A549 (cell line): ENCODE results near the gene MAP1LC3B2. TPM values are rescaled to one million over a fixed set of nuclear protein-coding genes. Genes with fewer than 3 reads are reported as not detected.

Experiments used
- ATAC-seq, 2 experiments: fragments of 200-7000 bp in 1 of 2; fragments of >200 bp in 1 of 2; cut with Nextera tagmentation in 1 of 2; cut with Tn5 transposase in 1 of 2; 3 replicates each; pipeline versions ENCODE4 v1.8.0 to v1.9.1; 2018 to 2020; ENCODE audit warnings: mild to moderate bottlenecking in 1 of 2, moderate library complexity in 1 of 2
- CTCF ChIA-PET: fragments of 300-600 bp; sonication (Branson Sonifier 250); formaldehyde crosslinking; extraction: SDS; loops from one replicate; lab custom pipeline; 2021; ENCODE audit warnings: antibody characterized with exemption, inconsistent platforms; lab: Yijun Ruan, JAX
- POLR2A ChIA-PET: fragments of 350-600 bp; formaldehyde crosslinking; extraction: SDS; loops from one replicate; lab custom pipeline; 2021; ENCODE audit warnings: antibody characterized with exemption, inconsistent platforms; lab: Yijun Ruan, JAX
- DNase-seq, 2 experiments: peaks; one replicate each; pipeline versions ENCODE4 v3.0.0 to v3.0.0-alpha.2; 2011 to 2016; ENCODE audit warnings: low read depth in 1 of 2, low spot score in 1 of 2
- FAIRE-seq: peaks from 2 replicates; lab custom pipeline; 2011; peaks lifted over from hg19 to GRCh38; lab: Jason Lieb, UNC
- H3K27ac ChIP-seq, 2 experiments: fragments of >200 bp; sonication (Bioruptor Twin); formaldehyde crosslinking; 3 replicates each; pipeline ENCODE4 v1.5.1; 2016 to 2017
- H3K4me1 ChIP-seq: fragments of >200 bp; sonication (Bioruptor Twin); formaldehyde crosslinking; 3 replicates; pipeline ENCODE4 v1.6.1; 2016
- H3K4me2 ChIP-seq: fragments of >200 bp; sonication (Bioruptor Twin); formaldehyde crosslinking; 3 replicates; pipeline ENCODE4 v1.6.1; 2016
- H3K4me3 ChIP-seq: fragments of >200 bp; sonication (Bioruptor Twin); formaldehyde crosslinking; 3 replicates; pipeline ENCODE4 v1.5.1; 2016
- H3K9me3 ChIP-seq: fragments of >200 bp; sonication (Bioruptor Twin); formaldehyde crosslinking; 3 replicates; pipeline ENCODE4 v1.6.1; 2016
- ATOH8 ChIP-seq: fragments of 250-450 bp; sonication (Bioruptor Pico); IDR thresholded peaks from 2 replicates; pipeline ENCODE4 v1.5.0; 2020; ENCODE audit warnings: low read depth, mild to moderate bottlenecking, moderate library complexity
- BCL3 ChIP-seq: fragments of >200 bp; sonication (Bioruptor Twin); formaldehyde crosslinking; IDR thresholded peaks from 3 replicates; pipeline ENCODE4 v1.6.1; 2016
- CEBPB ChIP-seq, 2 experiments: fragments of >200 bp in 1 of 2; sonication (Bioruptor Twin) in 1 of 2; formaldehyde crosslinking in 1 of 2; IDR thresholded peaks; 2 replicates each; pipeline ENCODE4 v1.6.1; 2012 to 2016
- CHD2 ChIP-seq: fragments of 150-350 bp; IDR thresholded peaks from 2 replicates; pipeline ENCODE4 v1.6.1; 2014; ENCODE audit warnings: low read length; ENCODE audit not compliant: partially characterized antibody
- CTCF ChIP-seq: fragments of >200 bp; sonication (Bioruptor Twin); formaldehyde crosslinking; IDR thresholded peaks from 3 replicates; pipeline ENCODE4 v1.5.1; 2016
- EHMT2 ChIP-seq: fragments of 200-600 bp; sonication (generic); IDR thresholded peaks from 2 replicates; pipeline ENCODE4 v1.6.1; 2016; ENCODE audit warnings: antibody characterized with exemption, low read depth, mild to moderate bottlenecking, moderate library complexity
- ELK1 ChIP-seq: fragments of 150-350 bp; IDR thresholded peaks from 2 replicates; pipeline ENCODE4 v1.6.1; 2014; ENCODE audit warnings: low read depth, mild to moderate bottlenecking, low read length
- EP300 ChIP-seq, 2 experiments: fragments of >200 bp; sonication (Bioruptor Twin); formaldehyde crosslinking; IDR thresholded peaks; 2 replicates in 1 of 2; 3 replicates in 1 of 2; pipeline ENCODE4 v1.6.1; 2016 to 2017
- FOSL2 ChIP-seq, 2 experiments: fragments of 450-650 bp in 1 of 2; fragments of >200 bp in 1 of 2; sonication (Bioruptor Twin) in 1 of 2; formaldehyde crosslinking; IDR thresholded peaks; 2 replicates each; pipeline versions ENCODE4 v1.5.0 to v1.6.1; 2016 to 2020; ENCODE audit warnings: mild to moderate bottlenecking in 1 of 2, moderate library complexity in 1 of 2
- FOXS1 ChIP-seq: fragments of 250-450 bp; sonication (Bioruptor Pico); IDR thresholded peaks from 2 replicates; pipeline ENCODE4 v1.5.0; 2020; ENCODE audit warnings: mild to moderate bottlenecking, moderate library complexity
- GATA3 ChIP-seq: IDR thresholded peaks from 2 replicates; pipeline ENCODE4 v1.6.1; 2012; ENCODE audit warnings: borderline replicate concordance
- HDAC2 ChIP-seq: fragments of 200-600 bp; sonication (generic); IDR thresholded peaks from 2 replicates; pipeline ENCODE4 v1.6.1; 2016
- HES2 ChIP-seq: fragments of >200 bp; sonication (Bioruptor Twin); formaldehyde crosslinking; IDR thresholded peaks from 2 replicates; pipeline ENCODE4 v1.6.1; 2016
- HEYL ChIP-seq: fragments of 250-450 bp; sonication (Bioruptor Pico); IDR thresholded peaks from 2 replicates; pipeline ENCODE4 v1.8.0; 2021; ENCODE audit warnings: mild to moderate bottlenecking, moderate library complexity
- HOXB13 ChIP-seq: fragments of 250-450 bp; sonication (Bioruptor Pico); IDR thresholded peaks from 2 replicates; pipeline ENCODE4 v1.5.0; 2020; ENCODE audit warnings: low read depth, mild to moderate bottlenecking, moderate library complexity
- JUNB ChIP-seq: fragments of >200 bp; sonication (Bioruptor Twin); formaldehyde crosslinking; IDR thresholded peaks from 2 replicates; pipeline ENCODE4 v1.6.1; 2016
- MAX ChIP-seq: IDR thresholded peaks from 2 replicates; pipeline ENCODE4 v1.6.1; 2012
- MYC ChIP-seq: IDR thresholded peaks from 2 replicates; pipeline ENCODE4 v1.6.1; 2012; ENCODE audit warnings: mild to moderate bottlenecking, inconsistent platforms, low read length, improper control_type of control experiment, borderline replicate concordance
- NFE2L2 ChIP-seq: fragments of 150-350 bp; conservative IDR thresholded peaks from 2 replicates; pipeline ENCODE4 v1.6.1; 2014; ENCODE audit warnings: low read length
- NR3C1 ChIP-seq: fragments of >200 bp; sonication (Bioruptor Twin); formaldehyde crosslinking; IDR thresholded peaks from 3 replicates; pipeline ENCODE4 v1.6.1; 2017
- PBX3 ChIP-seq: IDR thresholded peaks from 2 replicates; pipeline ENCODE4 v1.6.1; 2012
- PHF8 ChIP-seq: fragments of 200-600 bp; sonication (generic); IDR thresholded peaks from 2 replicates; pipeline ENCODE4 v1.6.1; 2016; ENCODE audit warnings: low read depth, mild to moderate bottlenecking, antibody characterized with exemption, moderate library complexity, borderline replicate concordance
- POLR2A ChIP-seq: IDR thresholded peaks from 2 replicates; pipeline ENCODE4 v1.6.1; 2012; ENCODE audit warnings: mild to moderate bottlenecking, low read length
- POLR2AphosphoS2 ChIP-seq: conservative IDR thresholded peaks from 2 replicates; pipeline ENCODE4 v1.6.1; 2012; ENCODE audit warnings: low read length, improper control_type of control experiment, inconsistent platforms
- RAD21 ChIP-seq, 2 experiments: fragments of >200 bp in 1 of 2; sonication (Bioruptor Twin) in 1 of 2; formaldehyde crosslinking in 1 of 2; IDR thresholded peaks in 1 of 2; conservative IDR thresholded peaks in 1 of 2; 2 replicates in 1 of 2; 3 replicates in 1 of 2; pipeline ENCODE4 v1.6.1; 2012 to 2018; ENCODE audit warnings: inconsistent platforms in 1 of 2
- RCOR1 ChIP-seq: fragments of 150-350 bp; IDR thresholded peaks from 2 replicates; pipeline ENCODE4 v1.6.1; 2014; ENCODE audit warnings: antibody characterized with exemption, low read length, low read depth
- RFX5 ChIP-seq: fragments of 450-650 bp; IDR thresholded peaks from 2 replicates; pipeline ENCODE4 v1.7.1; 2014; ENCODE audit warnings: antibody characterized with exemption, mild to moderate bottlenecking, moderate library complexity
- RNF2 ChIP-seq: fragments of 200-600 bp; sonication (generic); IDR thresholded peaks from 2 replicates; pipeline ENCODE4 v1.6.1; 2016; ENCODE audit warnings: low read depth, mild to moderate bottlenecking, antibody characterized with exemption, moderate library complexity, borderline replicate concordance
- SMC3 ChIP-seq: fragments of >200 bp; sonication (Bioruptor Twin); formaldehyde crosslinking; IDR thresholded peaks from 3 replicates; pipeline ENCODE4 v1.6.1; 2018; ENCODE audit warnings: inconsistent platforms
- USF2 ChIP-seq: fragments of 450-650 bp; IDR thresholded peaks from 2 replicates; pipeline ENCODE4 v1.6.1; 2014; ENCODE audit warnings: antibody characterized with exemption
- ZC3H11A ChIP-seq: fragments of 450-650 bp; IDR thresholded peaks from 2 replicates; pipeline ENCODE4 v1.6.1; 2014; ENCODE audit warnings: antibody characterized with exemption, mild to moderate bottlenecking
- ZFP36 ChIP-seq: fragments of 450-650 bp; IDR thresholded peaks from 2 replicates; pipeline ENCODE4 v1.6.1; 2014; ENCODE audit warnings: borderline replicate concordance; ENCODE audit not compliant: partially characterized antibody
- ZNF302 ChIP-seq: fragments of 250-450 bp; sonication (Bioruptor Pico); IDR thresholded peaks from 2 replicates; pipeline ENCODE4 v1.9.0; 2021; ENCODE audit warnings: inconsistent platforms, mild to moderate bottlenecking, moderate library complexity
- WGBS: methylation state at CpG from one replicate; pipeline ENCODE4 v1.1.6; 2017; ENCODE audit errors: missing lambda C conversion rate; 5-methylcytosine and 5-hydroxymethylcytosine counted together
- polyA plus RNA-seq, 4 experiments: library from polyadenylated mRNA; depleted of rRNA in 3 of 4; stranded (reverse); fragments of >200 nt; fragmentation: RNase III in 1 of 4; extraction: RNeasy Plus Mini Kit Qiagen cat#74134 plus additional on column Dnase treatment in 1 of 4; gene quantifications; 2 replicates in 3 of 4; 3 replicates in 1 of 4; pipeline ENCODE4 v1.2.3, GENCODE V29; 2011 to 2017

Gene MAP1LC3B2
- polyA plus RNA-seq, 2 of the 4 experiments (the other 2 are of a cell fraction): 2.1 to 2.8 TPM

- Histone ChIP-seq H3K4me3 (peak overlapping the region; percentile 26; the same call in 2 of the 3 replicates), H3K9me3 (peaks cover 5% of the 10 kb centered on the region; the same call in 2 of the 3 replicates), H3K4me1 (peaks cover 60% of the 10 kb centered on the region), H3K4me2 (peak overlapping the region; percentile 80), H3K27ac (peak overlapping the region; percentile 87 to 94)
- peak; percentile 57 to 63; a peak in 5 of 6 replicates for ATAC-seq
- ChIA-PET POLR2A (interaction anchor here (0.5 to 1.6 kb wide), 7 partner anchors 27 to 247 kb away, joined by 3 to 11 read pairs (median 5); no protein-coding TSS in a partner anchor), CTCF (interaction anchor here (0.5 to 1.9 kb wide), 14 partner anchors 9 to 247 kb away, joined by 3 to 6 read pairs (median 3); partner anchors contain the start of gene MED13L)
- TF ChIP-seq PBX3: no peak
- TF ChIP-seq JUNB: peak; percentile 43; the same call in 1 of the 2 replicates
- no peak for TF ChIP-seq EP300 (IDR thresholded peaks at IDR 0.05)
- no peak for TF ChIP-seq HOXB13
- TF ChIP-seq PHF8: no peak
- no peak for TF ChIP-seq ZNF302 (CRISPR knock-in tag)
- TF ChIP-seq FOSL2 (IDR thresholded peaks at IDR 0.05): peak; percentile 56
- TF ChIP-seq FOSL2 (CRISPR knock-in tag; IDR thresholded peaks at IDR 0.05): peak; percentile 83
- no peak for TF ChIP-seq HES2
- no peak for TF ChIP-seq POLR2AphosphoS2
- TF ChIP-seq CHD2: no peak
- no peak for TF ChIP-seq RNF2
- TF ChIP-seq ELK1: no peak
- no peak for TF ChIP-seq RCOR1
- 0 out of 3 replicates have a peak, but pooled peaks have one; percentile 21 for TF ChIP-seq CTCF
- no peak for TF ChIP-seq USF2
- TF ChIP-seq ZC3H11A: no peak
- no peak for TF ChIP-seq EHMT2
- TF ChIP-seq FOXS1 (CRISPR knock-in tag): no peak
- no peak for TF ChIP-seq HEYL (CRISPR knock-in tag)
- TF ChIP-seq RAD21 (conservative IDR thresholded peaks at IDR 0.05 in 1 of 2, IDR thresholded peaks at IDR 0.05 in 1 of 2): peak; percentile 40 to 54; a peak in 4 of 5 replicates
- no peak for TF ChIP-seq NFE2L2
- TF ChIP-seq RFX5: no peak
- TF ChIP-seq CEBPB (IDR thresholded peaks at IDR 0.05): 0 out of 4 replicates have a peak, but pooled peaks of 1 of the 2 experiments have one; percentile 29
- TF ChIP-seq GATA3: no peak
- no peak for TF ChIP-seq ZFP36
- peak; percentile 4; the same call in 1 of the 2 replicates for TF ChIP-seq MAX
- TF ChIP-seq BCL3: no peak
- peak; percentile 36; the same call in 1 of the 3 replicates for TF ChIP-seq SMC3
- TF ChIP-seq NR3C1: no peak
- no peak for TF ChIP-seq HDAC2
- TF ChIP-seq POLR2A: no peak
- no peak for TF ChIP-seq MYC
- TF ChIP-seq ATOH8 (CRISPR knock-in tag): no peak
- DNase-seq: peak in 1 of 2 experiments; percentile 77
- peak; percentile 79 for FAIRE-seq
- 11% methylated on average over 4 of the region's 4 CpGs for WGBS
Measured at GRCh38 chr12:116524964-116525379, 34.2 kb upstream of the MAP1LC3B2 start.
